ENCODE results near the gene TMEM140.

TMEM140 gene

DNA sequence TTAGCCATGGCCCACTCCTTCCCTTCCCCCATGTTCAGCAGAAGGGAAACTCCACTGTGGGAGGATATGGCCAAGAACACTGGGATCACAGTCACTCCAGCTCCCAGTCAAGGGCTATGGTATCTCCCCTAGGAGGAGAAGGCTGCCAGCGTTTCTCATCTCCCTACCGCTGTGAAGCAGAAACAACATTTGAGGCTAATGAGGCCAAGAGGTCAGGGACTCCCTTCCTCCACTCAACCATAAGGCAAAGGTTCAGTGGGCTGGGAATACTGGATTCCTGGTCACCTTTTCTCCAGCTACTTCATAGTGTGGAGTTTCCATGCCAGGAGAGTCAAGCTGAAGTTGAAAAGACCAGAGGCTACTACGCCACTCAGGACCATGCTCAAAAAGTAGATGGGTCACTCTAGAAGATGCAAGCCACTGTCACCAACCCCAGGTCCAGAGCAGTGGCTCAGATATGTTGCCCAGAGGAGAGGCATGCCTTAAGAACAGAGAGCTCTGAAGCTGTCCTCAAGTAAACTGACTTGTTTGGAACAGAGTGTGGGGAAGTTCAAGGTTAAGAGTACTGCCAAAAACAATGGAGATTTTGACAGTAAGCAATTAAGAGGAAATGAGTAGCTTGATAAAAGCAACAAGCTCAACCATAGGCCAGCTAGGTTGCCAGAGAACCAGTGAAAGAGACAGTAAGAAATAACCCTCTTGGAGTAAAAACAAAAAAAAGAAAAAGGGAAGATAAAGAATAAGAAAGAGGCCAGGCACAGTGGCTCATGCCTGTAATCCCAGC, 3.8 kb upstream of the TMEM140 start:
- no peaks in the 10 kb centered on the region for H4K20me1 ChIP-seq (ENCODE audit: insufficient read depth)
- no peak overlapping the region for H2AFZ ChIP-seq (ENCODE audit: low read depth)

DNA sequence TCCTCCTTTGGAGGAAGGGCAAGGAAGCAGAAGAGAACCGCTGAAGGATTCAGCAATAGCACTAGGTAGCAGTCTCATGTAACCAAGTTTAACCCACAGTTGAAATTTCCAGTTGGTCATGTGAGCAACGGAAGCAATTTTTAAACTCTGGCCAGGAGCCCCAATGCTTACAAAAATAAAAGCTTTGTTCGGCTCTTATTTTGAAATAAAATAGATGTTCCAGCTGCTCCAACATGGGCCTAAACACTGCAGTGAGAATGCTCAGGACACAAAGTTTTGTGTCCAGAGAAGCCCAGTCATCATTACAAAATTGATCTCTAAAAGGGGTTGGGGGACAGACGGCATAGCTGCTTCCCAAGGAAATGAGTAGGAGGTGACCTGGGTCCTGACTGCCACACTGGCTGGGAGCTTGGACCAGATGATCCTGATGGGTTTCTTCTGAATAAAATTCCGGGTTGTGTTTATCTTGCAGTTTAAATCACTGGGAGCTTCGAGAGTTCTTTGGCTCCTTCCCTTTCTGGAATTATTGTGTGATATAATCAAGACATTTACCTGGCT, 452 bp upstream of the TMEM140 start:
- peaks cover 49% of the 10 kb centered on the region for H3K4me1 ChIP-seq (ENCODE audit: low read depth, poor library complexity, severe bottlenecking)
- H4K20me1 ChIP-seq (ENCODE audit: insufficient read depth): no peaks in the 10 kb centered on the region
- H3K27me3 ChIP-seq (ENCODE audit: insufficient read depth, low read depth): no peaks in the 10 kb centered on the region
- no peak overlapping the region for H3K4me3 ChIP-seq (IDR thresholded peaks at IDR 0.05; ENCODE audit: insufficient read depth, low read depth, low read length)
- H3K27ac ChIP-seq: peak overlapping the region; percentile 87
- TF ChIP-seq, protein P1, sequence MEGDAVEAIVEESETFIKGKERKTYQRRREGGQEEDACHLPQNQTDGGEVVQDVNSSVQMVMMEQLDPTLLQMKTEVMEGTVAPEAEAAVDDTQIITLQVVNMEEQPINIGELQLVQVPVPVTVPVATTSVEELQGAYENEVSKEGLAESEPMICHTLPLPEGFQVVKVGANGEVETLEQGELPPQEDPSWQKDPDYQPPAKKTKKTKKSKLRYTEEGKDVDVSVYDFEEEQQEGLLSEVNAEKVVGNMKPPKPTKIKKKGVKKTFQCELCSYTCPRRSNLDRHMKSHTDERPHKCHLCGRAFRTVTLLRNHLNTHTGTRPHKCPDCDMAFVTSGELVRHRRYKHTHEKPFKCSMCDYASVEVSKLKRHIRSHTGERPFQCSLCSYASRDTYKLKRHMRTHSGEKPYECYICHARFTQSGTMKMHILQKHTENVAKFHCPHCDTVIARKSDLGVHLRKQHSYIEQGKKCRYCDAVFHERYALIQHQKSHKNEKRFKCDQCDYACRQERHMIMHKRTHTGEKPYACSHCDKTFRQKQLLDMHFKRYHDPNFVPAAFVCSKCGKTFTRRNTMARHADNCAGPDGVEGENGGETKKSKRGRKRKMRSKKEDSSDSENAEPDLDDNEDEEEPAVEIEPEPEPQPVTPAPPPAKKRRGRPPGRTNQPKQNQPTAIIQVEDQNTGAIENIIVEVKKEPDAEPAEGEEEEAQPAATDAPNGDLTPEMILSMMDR (conservative IDR thresholded peaks at IDR 0.05; ENCODE audit: low read depth, low read length): no peak
- H3K4me2 ChIP-seq: peak overlapping the region; percentile 96
- H3K9ac ChIP-seq: peak overlapping the region; percentile 76
- peaks cover 13% of the 10 kb centered on the region for H3K79me2 ChIP-seq (ENCODE audit: insufficient read depth, low read depth)
- H3K36me3 ChIP-seq (ENCODE audit: insufficient read depth): no peaks in the 10 kb centered on the region
- H2AFZ ChIP-seq (ENCODE audit: low read depth): peak overlapping the region; percentile 80

More for the DNA sequence above, 3.8 kb upstream of the TMEM140 start:
- Histone ChIP-seq H3K9ac (no peak overlapping the region), H3K27me3 (ENCODE audit: insufficient read depth, low read depth) (no peaks in the 10 kb centered on the region), H3K27ac (no peak overlapping the region), H3K36me3 (ENCODE audit: insufficient read depth) (no peaks in the 10 kb centered on the region), H3K4me3 (IDR thresholded peaks at IDR 0.05; ENCODE audit: insufficient read depth, low read depth, low read length) (no peak overlapping the region), H3K4me1 (ENCODE audit: low read depth, poor library complexity, severe bottlenecking) (peaks cover 28% of the 10 kb centered on the region), H3K4me2 (no peak overlapping the region), H3K79me2 (ENCODE audit: insufficient read depth, low read depth) (peaks cover under 1% of the 10 kb centered on the region; the same call in 1 of the 2 replicates)
- TF ChIP-seq, protein P1 (conservative IDR thresholded peaks at IDR 0.05; ENCODE audit: low read depth, low read length): no peak

DNA sequence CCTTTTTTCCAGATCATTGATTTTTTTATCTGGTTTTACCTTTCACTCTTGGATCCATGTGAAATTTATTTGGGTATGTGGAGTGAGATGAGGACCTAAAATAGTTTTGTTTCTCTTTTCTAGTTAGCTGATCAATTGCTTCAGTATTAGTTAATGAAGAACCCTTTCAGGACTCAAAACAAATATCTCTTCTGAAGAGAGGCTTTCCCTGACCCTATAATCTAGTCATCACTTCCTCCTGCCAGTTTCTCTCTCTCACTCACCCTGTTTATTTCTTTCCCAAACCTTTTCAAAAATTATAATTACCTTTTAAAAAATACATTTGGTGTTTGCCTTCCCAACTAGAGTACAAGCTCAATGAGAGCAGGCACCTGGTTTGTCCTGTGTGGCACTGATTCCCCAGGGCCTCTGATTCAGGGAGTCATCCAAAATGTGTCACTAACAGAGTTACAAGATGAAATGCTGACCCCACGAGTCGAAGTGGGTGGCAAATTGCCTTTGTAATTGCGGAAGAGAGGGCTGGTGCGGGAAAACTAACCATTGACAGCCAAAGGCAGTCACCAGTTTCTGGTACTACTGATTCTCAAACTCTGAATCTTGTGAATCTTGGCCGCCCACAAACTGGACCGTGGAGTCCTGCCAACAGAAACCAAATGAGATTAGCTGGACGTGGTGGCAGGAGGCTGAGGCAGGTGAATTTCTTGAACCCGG, 2.4 kb downstream of the TMEM140 start:
- H4K20me1 ChIP-seq (ENCODE audit: insufficient read depth): no peaks in the 10 kb centered on the region
- peak overlapping the region; percentile 76; the same call in 1 of the 2 replicates for H3K9ac ChIP-seq
- peaks cover 47% of the 10 kb centered on the region for H3K4me1 ChIP-seq (ENCODE audit: low read depth, poor library complexity, severe bottlenecking)
- H3K79me2 ChIP-seq (ENCODE audit: insufficient read depth, low read depth): peaks cover 24% of the 10 kb centered on the region
- H2AFZ ChIP-seq (ENCODE audit: low read depth): no peak overlapping the region
- no peaks in the 10 kb centered on the region for H3K27me3 ChIP-seq (ENCODE audit: insufficient read depth, low read depth)
- H3K27ac ChIP-seq: no peak overlapping the region
- H3K36me3 ChIP-seq (ENCODE audit: insufficient read depth): no peaks in the 10 kb centered on the region
- TF ChIP-seq, protein P1 (conservative IDR thresholded peaks at IDR 0.05; ENCODE audit: low read depth, low read length): no peak
- peak overlapping the region; percentile 96 for H3K4me2 ChIP-seq
- no peak overlapping the region for H3K4me3 ChIP-seq (IDR thresholded peaks at IDR 0.05; ENCODE audit: insufficient read depth, low read depth, low read length)

DNA sequence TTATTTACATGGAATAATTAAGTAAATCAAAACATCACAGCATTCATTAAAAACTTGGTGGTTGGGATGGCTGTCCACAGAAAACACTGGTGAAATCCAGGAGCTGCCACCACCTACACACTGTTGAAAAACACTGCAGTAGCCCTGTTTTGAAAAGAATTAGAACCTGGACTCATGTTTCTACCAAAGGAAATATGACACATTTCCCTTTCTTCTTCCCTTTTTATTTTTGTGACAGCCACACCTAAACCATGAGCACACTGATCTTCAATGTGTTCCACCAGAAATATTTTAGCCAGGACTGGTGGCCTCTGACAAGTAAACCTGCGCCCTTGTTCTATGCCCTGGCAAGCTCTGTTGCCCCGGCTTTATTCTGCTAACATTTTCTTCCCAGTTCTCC, 3.3 kb downstream of the TMEM140 start:
- no peak overlapping the region for H3K4me3 ChIP-seq (IDR thresholded peaks at IDR 0.05; ENCODE audit: insufficient read depth, low read depth, low read length)
- no peaks in the 10 kb centered on the region for H4K20me1 ChIP-seq (ENCODE audit: insufficient read depth)
- no peaks in the 10 kb centered on the region for H3K36me3 ChIP-seq (ENCODE audit: insufficient read depth)
- H3K27ac ChIP-seq: no peak overlapping the region
- H3K4me1 ChIP-seq (ENCODE audit: low read depth, poor library complexity, severe bottlenecking): peaks cover 40% of the 10 kb centered on the region
- peak overlapping the region; percentile 96; the same call in 1 of the 2 replicates for H3K4me2 ChIP-seq
- TF ChIP-seq, protein P1 (conservative IDR thresholded peaks at IDR 0.05; ENCODE audit: low read depth, low read length): no peak
- H3K27me3 ChIP-seq (ENCODE audit: insufficient read depth, low read depth): no peaks in the 10 kb centered on the region
- H3K9ac ChIP-seq: no peak overlapping the region
- peaks cover 32% of the 10 kb centered on the region for H3K79me2 ChIP-seq (ENCODE audit: insufficient read depth, low read depth)
- no peak overlapping the region for H2AFZ ChIP-seq (ENCODE audit: low read depth)
